LNCAP (cell line): ENCODE measurements around the gene SALL2.

ENCODE experiments used
- CTCF ChIP-seq: fragments of 450-650 bp; IDR thresholded peaks from 2 replicates; pipeline ENCODE4 v1.5.1; 2017; ENCODE audit warnings: mild to moderate bottlenecking

SALL2 gene

GRCh38 chr14:21524575-21525490, 1.3 kb downstream of the SALL2 start:
- TF ChIP-seq CTCF, result no peak

- no peak for TF ChIP-seq CTCF
Measured at GRCh38 chr14:21523203-21523602, 2.9 kb downstream of the SALL2 start.

GRCh38 chr14:21521501-21521900, 4.6 kb downstream of the SALL2 start:
- no peak for TF ChIP-seq CTCF

GRCh38 chr14:21520767-21521166, 5.4 kb downstream of the SALL2 start:
- TF ChIP-seq CTCF, result no peak

GRCh38 chr14:21518725-21519124, 7.4 kb downstream of the SALL2 start:
- no peak for TF ChIP-seq CTCF

GRCh38 chr14:21514341-21514740, 11.8 kb downstream of the SALL2 start:
- TF ChIP-seq CTCF, result no peak

GRCh38 chr14:21510735-21511657, 15.2 kb downstream of the SALL2 start, which contains the start of gene METTL3:
Gene METTL3 (minus strand): TSS chr14:21511340. CDS start chr14:21511223, 117 bp downstream.
- no peak for TF ChIP-seq CTCF
